AG20443 (cell line): ENCODE data around the gene DENND1A.
A peak's percentile ranks its signal among the peaks of the same experiment; 100 is the strongest.

Experiments used
- DNase-seq: peaks from one replicate; pipeline ENCODE4 v3.0.0; 2012; ENCODE audit warnings: low spot score, mixed read lengths

Gene DENND1A

GRCh38 chr9:123370526-123371227 lies 559.2 kb downstream of the DENND1A start:
- DNase-seq, result no peak

- DNase-seq, result no peak
Observed at GRCh38 chr9:123370108-123370507, 559.8 kb downstream of the DENND1A start.

- DNase-seq, result no peak
Observed at GRCh38 chr9:123369296-123369695, 560.6 kb downstream of the DENND1A start.

- DNase-seq, result no peak
Observed at GRCh38 chr9:123368536-123369153, 561.3 kb downstream of the DENND1A start.

GRCh38 chr9:123368023-123368422 lies 561.9 kb downstream of the DENND1A start:
- DNase-seq, result no peak

GRCh38 chr9:123365881-123366528 lies 563.9 kb downstream of the DENND1A start:
- no peak for DNase-seq

- DNase-seq, result no peak
Observed at GRCh38 chr9:123365287-123365880, 564.5 kb downstream of the DENND1A start.

GRCh38 chr9:123364241-123364824 lies 565.6 kb downstream of the DENND1A start:
- peak; percentile 57 for DNase-seq

- DNase-seq, result no peak
Observed at GRCh38 chr9:123362856-123363255, 567.1 kb downstream of the DENND1A start.

- no peak for DNase-seq
Observed at GRCh38 chr9:123361731-123362510, 568.0 kb downstream of the DENND1A start.

GRCh38 chr9:123361086-123361730 lies 568.7 kb downstream of the DENND1A start:
- no peak for DNase-seq

GRCh38 chr9:123360161-123361085 lies 569.5 kb downstream of the DENND1A start:
- no peak for DNase-seq

- no peak for DNase-seq
Observed at GRCh38 chr9:123359546-123359945, 570.4 kb downstream of the DENND1A start.

- no peak for DNase-seq
Observed at GRCh38 chr9:123359106-123359505, 570.8 kb downstream of the DENND1A start.

- no peak for DNase-seq
Observed at GRCh38 chr9:123358181-123358905, 571.6 kb downstream of the DENND1A start.

- no peak for DNase-seq
Observed at GRCh38 chr9:123357743-123358059, 572.2 kb downstream of the DENND1A start.

- DNase-seq, result no peak
Observed at GRCh38 chr9:123356851-123357742, 572.8 kb downstream of the DENND1A start.

GRCh38 chr9:123355761-123356431 lies 574.0 kb downstream of the DENND1A start, which contains the start of gene CRB2:
CRB2 (plus strand) TSS chr9:123356197; CDS start chr9:123356261, 64 bp downstream.
- no peak for DNase-seq
